IgD-negative memory B cell (primary cell): ENCODE data around the gene SLC12A7. TPM values are rescaled to one million over a fixed set of nuclear protein-coding genes. Genes with fewer than 3 reads are reported as not detected.

Source experiments
- H3K27ac Mint-ChIP-seq, 3 donors: one replicate each; pipeline ENCODE4 v1.8.0; 2020 to 2022; ENCODE audit warnings: mild to moderate bottlenecking in 3 of 3, mixed read lengths in 3 of 3, moderate library complexity in 1 of 3
- H3K27me3 Mint-ChIP-seq: one replicate; pipeline ENCODE4 v1.8.0; 2021; ENCODE audit warnings: mixed read lengths
- H3K36me3 Mint-ChIP-seq: one replicate; pipeline ENCODE4 v1.8.0; 2020; ENCODE audit warnings: mild to moderate bottlenecking, mixed read lengths
- H3K4me1 Mint-ChIP-seq, 3 donors: one replicate each; pipeline ENCODE4 v1.8.0; 2020 to 2022; ENCODE audit warnings: mixed read lengths in 3 of 3, mild to moderate bottlenecking in 1 of 3
- H3K4me3 Mint-ChIP-seq, 4 donors: one replicate each; pipeline ENCODE4 v1.8.0; 2020 to 2022; ENCODE audit warnings: mild to moderate bottlenecking in 4 of 4, mixed read lengths in 4 of 4, moderate library complexity in 3 of 4
- H3K9me3 Mint-ChIP-seq, 3 donors: one replicate each; pipeline ENCODE4 v1.8.0; 2020 to 2021; ENCODE audit warnings: mixed read lengths in 3 of 3, mild to moderate bottlenecking in 1 of 3
- polyA plus RNA-seq: library from polyadenylated mRNA; unstranded; fragments of 300-500 nt; fragmentation: Illumina TruSeq; gene quantifications from one replicate; pipeline ENCODE4 v1.2.3, GENCODE V29; 2021

SLC12A7 gene
- polyA plus RNA-seq, 1 donor from 2014 or later: 10.9 TPM

- Mint-ChIP-seq H3K27ac (no peak overlapping the region), H3K27me3 (no peaks in the 10 kb centered on the region), H3K36me3 (no peaks in the 10 kb centered on the region), H3K9me3 (no peaks in the 10 kb centered on the region), H3K4me3 (no peak overlapping the region), H3K4me1 (peaks cover 0 to 4% (median 0%) of the 10 kb centered on the region in 3 donors)
These were observed 12.6 kb upstream of the SLC12A7 start for GRCh38 chr5:1124205-1125029.

- H3K27me3 Mint-ChIP-seq: no peaks in the 10 kb centered on the region
These were observed 11.7 kb upstream of the SLC12A7 start for GRCh38 chr5:1123418-1124147.

DNA sequence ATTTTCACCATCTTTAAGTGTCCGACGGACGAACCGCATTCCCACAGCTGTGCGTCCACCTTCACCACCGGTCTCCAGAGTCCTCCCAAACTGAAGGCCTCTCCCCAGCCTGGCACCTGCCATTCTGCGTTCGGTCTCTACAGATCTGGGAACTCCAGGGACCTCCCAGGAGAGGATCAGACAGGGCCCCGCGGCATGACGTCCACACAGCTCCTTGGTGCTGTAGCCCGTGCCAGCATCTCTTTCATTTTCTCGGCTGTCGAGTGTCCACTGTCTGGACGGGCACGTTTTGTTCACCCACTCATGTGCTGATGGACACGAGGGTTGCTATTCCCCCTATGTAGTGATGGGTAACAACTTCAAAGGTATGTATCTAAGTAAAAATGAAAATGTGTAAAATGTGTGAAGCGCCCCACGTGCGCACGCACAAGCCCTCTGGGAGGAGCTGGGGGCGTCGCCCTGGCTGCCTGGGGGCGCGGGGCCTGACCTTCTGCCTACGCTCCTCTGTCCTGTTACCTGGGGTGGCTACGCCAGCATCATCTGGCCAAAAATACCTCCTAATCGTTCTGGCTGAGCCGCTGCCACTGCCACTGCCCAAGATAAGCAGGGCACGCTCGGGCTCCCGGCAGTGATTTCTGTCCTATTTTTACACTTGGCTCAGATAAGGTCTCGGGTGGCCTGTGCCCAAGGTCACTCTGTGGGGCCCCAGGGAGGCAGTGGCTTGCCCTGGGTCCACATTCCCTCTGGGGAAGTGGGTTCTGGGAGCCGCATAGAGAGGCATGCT lies 10.8 kb upstream of the SLC12A7 start:
- H3K27me3 Mint-ChIP-seq: peaks cover under 1% of the 10 kb centered on the region
- H3K36me3 Mint-ChIP-seq: no peaks in the 10 kb centered on the region
- no peak overlapping the region for H3K4me3 Mint-ChIP-seq
- H3K4me1 Mint-ChIP-seq: peaks cover 0 to 3% (median 2%) of the 10 kb centered on the region in 3 donors
- H3K9me3 Mint-ChIP-seq: no peaks in the 10 kb centered on the region
- no peak overlapping the region for H3K27ac Mint-ChIP-seq

More at GRCh38 chr5:1123418-1124147, 11.7 kb upstream of the SLC12A7 start:
- no peaks in the 10 kb centered on the region for H3K36me3 Mint-ChIP-seq
- no peak overlapping the region for H3K4me3 Mint-ChIP-seq
- H3K9me3 Mint-ChIP-seq: no peaks in the 10 kb centered on the region
- H3K27ac Mint-ChIP-seq: no peak overlapping the region
- H3K4me1 Mint-ChIP-seq: peaks cover 0 to 4% (median 0%) of the 10 kb centered on the region in 3 donors

- Mint-ChIP-seq H3K27ac (no peak overlapping the region), H3K4me3 (no peak overlapping the region), H3K27me3 (peaks cover 3% of the 10 kb centered on the region), H3K4me1 (peaks cover 0 to 2% (median 0%) of the 10 kb centered on the region in 3 donors), H3K36me3 (no peaks in the 10 kb centered on the region), H3K9me3 (no peaks in the 10 kb centered on the region)
These were observed 10.0 kb upstream of the SLC12A7 start for GRCh38 chr5:1121891-1122290.

- Mint-ChIP-seq H3K4me1 (peaks cover 0 to 2% (median 0%) of the 10 kb centered on the region in 3 donors), H3K27ac (no peak overlapping the region), H3K36me3 (no peaks in the 10 kb centered on the region)
These were observed 9.2 kb upstream of the SLC12A7 start for GRCh38 chr5:1121044-1121443.

DNA sequence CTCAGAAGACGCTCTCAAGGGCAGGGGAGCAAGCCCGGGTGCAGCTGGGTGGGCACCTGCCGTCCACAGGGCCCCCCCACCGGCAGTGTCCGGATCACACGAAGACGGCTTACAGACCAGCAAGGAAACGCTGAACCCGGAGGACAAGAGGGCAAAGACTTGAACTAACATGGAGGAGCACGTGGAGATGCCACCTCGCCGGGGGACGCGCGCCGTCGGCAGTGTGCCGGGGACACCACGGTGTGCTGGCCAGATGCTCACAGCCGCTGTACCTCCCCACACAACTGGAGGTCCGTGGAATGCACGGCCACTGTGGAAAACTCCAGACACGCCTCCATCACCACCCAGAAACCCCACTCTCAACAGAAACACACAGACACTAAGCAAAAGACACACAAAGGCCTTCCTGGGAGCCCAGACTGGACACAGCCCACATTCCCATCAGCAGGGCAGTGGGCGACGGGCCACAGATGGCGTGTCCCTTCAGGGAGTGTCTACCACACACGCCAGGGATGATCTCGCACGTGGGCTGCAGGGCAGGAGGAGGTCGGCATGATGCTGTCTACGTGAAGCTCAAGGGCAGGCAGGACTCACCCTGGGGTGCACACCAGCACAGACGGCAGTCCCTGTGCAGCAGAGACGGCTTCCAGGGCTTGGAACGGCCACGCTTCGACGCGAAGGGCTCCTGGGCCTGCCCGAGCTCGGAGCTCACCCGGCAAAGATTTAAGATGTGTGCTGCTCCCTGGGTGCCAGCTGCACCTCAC lies 8.6 kb upstream of the SLC12A7 start:
- no peaks in the 10 kb centered on the region for H3K9me3 Mint-ChIP-seq
- no peak overlapping the region for H3K27ac Mint-ChIP-seq
- H3K4me3 Mint-ChIP-seq: no peak overlapping the region
- peaks cover 3% of the 10 kb centered on the region for H3K27me3 Mint-ChIP-seq
- peaks cover 0 to 2% (median 0%) of the 10 kb centered on the region in 3 donors for H3K4me1 Mint-ChIP-seq
- no peaks in the 10 kb centered on the region for H3K36me3 Mint-ChIP-seq

More at GRCh38 chr5:1121044-1121443, 9.2 kb upstream of the SLC12A7 start:
- Mint-ChIP-seq H3K9me3 (no peaks in the 10 kb centered on the region), H3K4me3 (no peak overlapping the region), H3K27me3 (peaks cover 3% of the 10 kb centered on the region)

DNA sequence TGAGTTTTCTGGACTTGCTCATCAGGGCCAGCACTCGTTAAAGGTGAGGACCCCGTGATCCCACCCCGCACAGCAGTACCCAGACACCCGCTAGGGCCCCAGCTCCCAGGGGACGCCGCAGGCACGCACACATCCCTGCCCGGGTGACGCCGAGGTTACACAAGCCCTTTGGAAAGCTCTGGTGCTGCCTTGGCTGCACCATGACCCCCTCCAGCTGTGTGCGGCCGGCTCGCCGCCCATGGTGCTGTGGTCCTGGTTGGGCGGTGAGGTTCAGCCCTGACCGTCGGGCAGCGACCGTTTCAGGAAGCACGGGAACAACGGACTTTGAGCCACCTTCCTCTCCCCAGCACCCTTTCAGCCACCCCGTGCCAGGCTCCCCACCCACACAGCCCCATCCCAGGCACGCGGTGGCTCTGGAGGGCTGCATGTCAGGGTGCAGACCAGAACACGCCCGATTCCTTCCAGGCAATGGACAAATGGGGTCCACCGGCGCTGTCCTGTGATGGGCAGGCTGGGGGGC lies 7.5 kb upstream of the SLC12A7 start:
- H3K9me3 Mint-ChIP-seq: no peaks in the 10 kb centered on the region
- H3K27ac Mint-ChIP-seq: no peak overlapping the region
- no peaks in the 10 kb centered on the region for H3K36me3 Mint-ChIP-seq
- peaks cover 3% of the 10 kb centered on the region for H3K27me3 Mint-ChIP-seq
- peaks cover 0 to 5% (median 2%) of the 10 kb centered on the region in 3 donors for H3K4me1 Mint-ChIP-seq
- H3K4me3 Mint-ChIP-seq: no peak overlapping the region

- no peak overlapping the region for H3K4me3 Mint-ChIP-seq
- no peaks in the 10 kb centered on the region for H3K36me3 Mint-ChIP-seq
- H3K9me3 Mint-ChIP-seq: no peaks in the 10 kb centered on the region
- peaks cover 0 to 5% (median 2%) of the 10 kb centered on the region in 3 donors for H3K4me1 Mint-ChIP-seq
- peaks cover 3% of the 10 kb centered on the region for H3K27me3 Mint-ChIP-seq
- H3K27ac Mint-ChIP-seq: peak overlapping the region in 1 of 3 donors; percentile 56
These were observed 6.9 kb upstream of the SLC12A7 start for GRCh38 chr5:1118738-1119137.

GRCh38 chr5:1118231-1118698 lies 6.4 kb upstream of the SLC12A7 start:
- Mint-ChIP-seq H3K4me1 (peaks cover 2 to 5% (median 3%) of the 10 kb centered on the region in 3 donors), H3K4me3 (no peak overlapping the region), H3K27me3 (peaks cover 6% of the 10 kb centered on the region), H3K27ac (peak overlapping the region in 1 of 3 donors; percentile 56), H3K9me3 (no peaks in the 10 kb centered on the region), H3K36me3 (no peaks in the 10 kb centered on the region)

DNA sequence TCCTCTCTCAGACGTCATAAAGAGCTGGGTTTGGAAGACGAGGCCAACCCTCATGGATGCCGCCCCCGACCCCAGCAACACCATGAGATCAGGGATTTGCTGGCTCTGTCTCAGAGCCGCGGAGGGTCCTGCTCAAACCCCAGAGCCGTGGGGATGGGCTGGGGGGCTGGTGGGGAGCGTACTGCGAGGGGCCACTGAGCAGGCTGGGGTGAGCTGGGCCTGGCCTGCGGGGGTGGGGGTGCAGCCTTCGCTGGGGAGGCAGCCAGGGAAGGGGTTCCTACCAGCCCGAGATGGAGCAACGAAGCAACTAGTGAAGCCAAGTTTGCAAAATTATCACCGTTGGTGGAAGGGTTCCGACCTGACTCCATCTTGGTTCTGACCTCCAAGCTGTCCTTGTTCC lies 5.1 kb upstream of the SLC12A7 start:
- H3K4me3 Mint-ChIP-seq: no peak overlapping the region
- peak overlapping the region in 1 of 3 donors; percentile 48 for H3K27ac Mint-ChIP-seq
- H3K36me3 Mint-ChIP-seq: no peaks in the 10 kb centered on the region
- H3K9me3 Mint-ChIP-seq: no peaks in the 10 kb centered on the region
- peaks cover 2 to 5% (median 3%) of the 10 kb centered on the region in 3 donors for H3K4me1 Mint-ChIP-seq
- H3K27me3 Mint-ChIP-seq: peaks cover 11% of the 10 kb centered on the region

DNA sequence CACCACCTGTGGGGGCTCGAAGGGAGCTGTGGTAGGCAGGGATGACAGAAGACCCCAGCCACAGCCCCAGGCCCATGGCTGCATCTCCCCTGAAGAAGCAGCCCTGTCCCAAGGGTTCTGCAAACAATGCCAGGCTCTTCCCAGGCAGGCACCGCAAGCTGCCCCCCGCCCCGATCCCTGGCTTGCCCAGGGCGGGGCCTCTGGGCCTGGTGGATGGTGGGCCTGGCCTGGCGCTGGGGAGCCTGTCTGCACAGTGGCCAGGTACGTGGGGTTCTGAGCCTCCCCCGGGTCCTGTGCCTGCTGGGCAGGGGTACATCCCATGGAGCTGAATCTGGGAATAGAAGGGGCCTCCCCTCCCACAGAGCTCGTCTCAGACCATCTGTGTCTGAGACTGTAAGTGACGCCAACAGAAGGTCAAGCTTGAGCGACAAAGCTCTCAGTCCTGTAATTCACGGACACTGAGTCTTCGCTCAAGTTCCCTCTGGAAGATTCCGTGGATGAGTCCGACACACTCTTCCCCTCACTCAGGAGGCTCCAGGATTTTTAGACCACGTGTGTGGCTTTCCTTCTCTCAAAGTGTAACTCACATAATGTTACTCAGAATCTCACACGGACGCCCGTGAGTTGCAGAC lies 4.4 kb upstream of the SLC12A7 start:
- Mint-ChIP-seq H3K4me1 (peaks cover 2 to 5% (median 3%) of the 10 kb centered on the region in 3 donors), H3K4me3 (no peak overlapping the region), H3K9me3 (no peaks in the 10 kb centered on the region), H3K27ac (no peak overlapping the region), H3K36me3 (no peaks in the 10 kb centered on the region), H3K27me3 (peaks cover 11% of the 10 kb centered on the region)

GRCh38 chr5:1115123-1115815 lies 3.4 kb upstream of the SLC12A7 start:
- H3K4me3 Mint-ChIP-seq: peak overlapping the region in 1 of 4 donors; percentile 79
- no peaks in the 10 kb centered on the region for H3K9me3 Mint-ChIP-seq
- H3K36me3 Mint-ChIP-seq: no peaks in the 10 kb centered on the region
- peak overlapping the region in 1 of 3 donors; percentile 32 for H3K27ac Mint-ChIP-seq
- peaks cover 3 to 7% (median 5%) of the 10 kb centered on the region in 3 donors for H3K4me1 Mint-ChIP-seq
- H3K27me3 Mint-ChIP-seq: peaks cover 14% of the 10 kb centered on the region
